Measurements from ENCODE around the gene MNAT1.

DNA sequence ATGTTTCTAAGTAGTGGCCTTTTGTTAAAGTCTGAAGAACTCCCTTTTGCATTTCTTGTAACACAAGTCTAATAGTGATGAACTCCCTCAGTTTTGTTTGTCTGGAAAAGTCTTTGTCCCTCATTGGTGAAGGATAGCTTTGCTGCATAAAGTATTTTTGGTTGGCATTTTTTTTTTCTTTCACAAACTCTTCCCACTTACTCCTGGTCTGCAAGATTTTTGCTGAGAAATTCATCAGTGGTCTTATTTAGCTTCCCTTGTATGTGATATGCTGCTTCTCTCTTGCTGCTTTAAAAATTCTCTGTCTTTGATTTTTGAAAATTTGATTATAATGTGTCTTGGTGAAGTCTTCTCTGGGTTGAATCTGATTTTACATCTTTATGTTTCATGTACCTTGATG is 223.6 kb downstream of the MNAT1 start:
- TF ChIP-seq, protein P1, sequence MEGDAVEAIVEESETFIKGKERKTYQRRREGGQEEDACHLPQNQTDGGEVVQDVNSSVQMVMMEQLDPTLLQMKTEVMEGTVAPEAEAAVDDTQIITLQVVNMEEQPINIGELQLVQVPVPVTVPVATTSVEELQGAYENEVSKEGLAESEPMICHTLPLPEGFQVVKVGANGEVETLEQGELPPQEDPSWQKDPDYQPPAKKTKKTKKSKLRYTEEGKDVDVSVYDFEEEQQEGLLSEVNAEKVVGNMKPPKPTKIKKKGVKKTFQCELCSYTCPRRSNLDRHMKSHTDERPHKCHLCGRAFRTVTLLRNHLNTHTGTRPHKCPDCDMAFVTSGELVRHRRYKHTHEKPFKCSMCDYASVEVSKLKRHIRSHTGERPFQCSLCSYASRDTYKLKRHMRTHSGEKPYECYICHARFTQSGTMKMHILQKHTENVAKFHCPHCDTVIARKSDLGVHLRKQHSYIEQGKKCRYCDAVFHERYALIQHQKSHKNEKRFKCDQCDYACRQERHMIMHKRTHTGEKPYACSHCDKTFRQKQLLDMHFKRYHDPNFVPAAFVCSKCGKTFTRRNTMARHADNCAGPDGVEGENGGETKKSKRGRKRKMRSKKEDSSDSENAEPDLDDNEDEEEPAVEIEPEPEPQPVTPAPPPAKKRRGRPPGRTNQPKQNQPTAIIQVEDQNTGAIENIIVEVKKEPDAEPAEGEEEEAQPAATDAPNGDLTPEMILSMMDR (IDR thresholded peaks at IDR 0.05) = no peak
- TF ChIP-seq TAF1 (IDR thresholded peaks at IDR 0.05; ENCODE audit: borderline replicate concordance, low read depth, low read length) (no peak), RAD21 (IDR thresholded peaks at IDR 0.05; ENCODE audit: low read length) (no peak), GABPA (IDR thresholded peaks at IDR 0.05; ENCODE audit: low read depth) (no peak), EP300 (IDR thresholded peaks at IDR 0.05; ENCODE audit: borderline replicate concordance in 1 of 2, low read depth in 1 of 2, low read length in 1 of 2) (no peak), GATA2 (CRISPR knock-in tag; IDR thresholded peaks at IDR 0.05) (no peak), RFX5 (IDR thresholded peaks at IDR 0.05; ENCODE audit: low read length) (no peak), YY1 (IDR thresholded peaks at IDR 0.05; ENCODE audit: low read depth) (no peak), RCOR1 (IDR thresholded peaks at IDR 0.05; ENCODE audit: low read length) (no peak), MAX (IDR thresholded peaks at IDR 0.05; ENCODE audit: low read depth) (no peak)
- TF ChIP-seq, protein P2, sequence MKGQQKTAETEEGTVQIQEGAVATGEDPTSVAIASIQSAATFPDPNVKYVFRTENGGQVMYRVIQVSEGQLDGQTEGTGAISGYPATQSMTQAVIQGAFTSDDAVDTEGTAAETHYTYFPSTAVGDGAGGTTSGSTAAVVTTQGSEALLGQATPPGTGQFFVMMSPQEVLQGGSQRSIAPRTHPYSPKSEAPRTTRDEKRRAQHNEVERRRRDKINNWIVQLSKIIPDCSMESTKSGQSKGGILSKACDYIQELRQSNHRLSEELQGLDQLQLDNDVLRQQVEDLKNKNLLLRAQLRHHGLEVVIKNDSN (IDR thresholded peaks at IDR 0.05; ENCODE audit: borderline replicate concordance, low read depth) = no peak
